ENCODE results near the gene LDHD.
"Not testable (repeated sequence)": the region's sequence is repeated elsewhere in the genome, so short reads cannot be mapped to it uniquely, and the experiment has no call there.

The LDHD gene

GRCh38 chr16:75097941-75098901 is 18.4 kb downstream of the LDHD start:
- no peak for DNase-seq

- no peak for DNase-seq
These were observed 19.3 kb downstream of the LDHD start for GRCh38 chr16:75097191-75097761.

GRCh38 chr16:75096656-75097055 is 19.9 kb downstream of the LDHD start:
- no peak for DNase-seq

GRCh38 chr16:75095204-75095621 is 21.4 kb downstream of the LDHD start:
- no peak for DNase-seq

GRCh38 chr16:75093598-75094540 is 22.7 kb downstream of the LDHD start:
- DNase-seq: no peak

GRCh38 chr16:75092777-75093176 is 23.8 kb downstream of the LDHD start:
- no peak for DNase-seq

GRCh38 chr16:75091619-75092018 is 25.0 kb downstream of the LDHD start:
- DNase-seq: not testable (repeated sequence)

GRCh38 chr16:75090899-75091298 is 25.7 kb downstream of the LDHD start:
- not testable (repeated sequence) for DNase-seq

GRCh38 chr16:75089486-75090202 is 26.9 kb downstream of the LDHD start:
- no peak for DNase-seq

GRCh38 chr16:75088934-75089333 is 27.6 kb downstream of the LDHD start:
- DNase-seq: no peak

- no peak for DNase-seq
These were observed 28.4 kb downstream of the LDHD start for GRCh38 chr16:75088216-75088615.

GRCh38 chr16:75087375-75087979 is 29.1 kb downstream of the LDHD start:
- DNase-seq: peak; percentile 94

- DNase-seq: no peak
These were observed 29.7 kb downstream of the LDHD start for GRCh38 chr16:75086688-75087374.

GRCh38 chr16:75086281-75086680 is 30.3 kb downstream of the LDHD start:
- no peak for DNase-seq

GRCh38 chr16:75085556-75085955 is 31.0 kb downstream of the LDHD start:
- no peak for DNase-seq

- DNase-seq: no peak
These were observed 32.8 kb downstream of the LDHD start for GRCh38 chr16:75083813-75084212.

- no peak for DNase-seq
These were observed 35.3 kb downstream of the LDHD start for GRCh38 chr16:75081179-75081859.

- DNase-seq: peak; percentile 39
These were observed 36.2 kb downstream of the LDHD start for GRCh38 chr16:75080205-75081029.

GRCh38 chr16:75079346-75079926 is 37.1 kb downstream of the LDHD start:
- DNase-seq: no peak
